ENCODE measurements around the gene PSMC2.

- TF ChIP-seq, protein P1, sequence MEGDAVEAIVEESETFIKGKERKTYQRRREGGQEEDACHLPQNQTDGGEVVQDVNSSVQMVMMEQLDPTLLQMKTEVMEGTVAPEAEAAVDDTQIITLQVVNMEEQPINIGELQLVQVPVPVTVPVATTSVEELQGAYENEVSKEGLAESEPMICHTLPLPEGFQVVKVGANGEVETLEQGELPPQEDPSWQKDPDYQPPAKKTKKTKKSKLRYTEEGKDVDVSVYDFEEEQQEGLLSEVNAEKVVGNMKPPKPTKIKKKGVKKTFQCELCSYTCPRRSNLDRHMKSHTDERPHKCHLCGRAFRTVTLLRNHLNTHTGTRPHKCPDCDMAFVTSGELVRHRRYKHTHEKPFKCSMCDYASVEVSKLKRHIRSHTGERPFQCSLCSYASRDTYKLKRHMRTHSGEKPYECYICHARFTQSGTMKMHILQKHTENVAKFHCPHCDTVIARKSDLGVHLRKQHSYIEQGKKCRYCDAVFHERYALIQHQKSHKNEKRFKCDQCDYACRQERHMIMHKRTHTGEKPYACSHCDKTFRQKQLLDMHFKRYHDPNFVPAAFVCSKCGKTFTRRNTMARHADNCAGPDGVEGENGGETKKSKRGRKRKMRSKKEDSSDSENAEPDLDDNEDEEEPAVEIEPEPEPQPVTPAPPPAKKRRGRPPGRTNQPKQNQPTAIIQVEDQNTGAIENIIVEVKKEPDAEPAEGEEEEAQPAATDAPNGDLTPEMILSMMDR (IDR thresholded peaks at IDR 0.05), result no peak
- no peak for TF ChIP-seq POLR2A (IDR thresholded peaks at IDR 0.05)
Measured at GRCh38 chr7:103325744-103326143, 21.7 kb upstream of the PSMC2 start.

Measured in thyroid gland (tissue), 4 donors.